ENCODE results near the gene TMBIM1. TPM values are rescaled to one million over a fixed set of nuclear protein-coding genes. Genes with fewer than 3 reads are reported as not detected.

TMBIM1 gene
- polyA plus RNA-seq, 1 of the 3 experiments (the other 2 are of a cell fraction) = 7.8 TPM

DNA sequence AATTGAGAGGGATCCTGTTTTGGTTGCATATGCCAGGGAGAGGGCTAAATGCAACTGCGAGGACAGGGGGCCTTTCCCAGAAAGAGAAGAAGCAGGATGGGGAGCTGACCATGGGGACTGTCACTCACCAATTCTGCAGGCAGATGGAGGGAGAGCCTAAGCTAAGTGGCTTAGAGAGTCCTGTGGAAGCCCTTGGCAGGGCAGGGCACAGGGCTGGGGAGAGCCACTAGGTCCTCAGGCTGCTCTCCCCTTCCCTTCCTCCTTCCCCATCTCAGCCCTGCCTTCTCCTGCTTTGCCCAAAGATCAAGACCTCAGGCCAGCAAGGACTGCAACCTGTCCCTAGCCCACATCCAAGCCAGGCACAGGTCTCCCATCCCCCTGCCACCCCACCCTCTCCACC is 40.0 kb upstream of the TMBIM1 start:
- 100% methylated on average over 1 of the region's 1 CpG for WGBS (ENCODE audit: low lambda C conversion rate)
- no peak overlapping the region for H3K4me2 ChIP-seq
- no peaks in the 10 kb centered on the region for H3F3A ChIP-seq (replicated peaks; ENCODE audit: insufficient read depth)
- H3K79me2 ChIP-seq (ENCODE audit: insufficient read depth) = no peaks in the 10 kb centered on the region
- H3K4me3 ChIP-seq (ENCODE audit: low read depth in 2 of 2, low read length in 1 of 2) = no peak overlapping the region
- H3K4me1 ChIP-seq (ENCODE audit: control insufficient read depth in 1 of 2, insufficient read depth in 2 of 2, low read depth in 1 of 2, low read length in 1 of 2) = peaks cover 0 to 2% of the 10 kb centered on the region in 2 experiments; a peak in 1 of 4 replicates
- no peaks in the 10 kb centered on the region for H3K9me3 ChIP-seq
- no peak for TF ChIP-seq GATA2 (CRISPR knock-in tag; IDR thresholded peaks at IDR 0.05)
- no peak for TF ChIP-seq SIN3A (IDR thresholded peaks at IDR 0.05; ENCODE audit: borderline replicate concordance, low read depth, low read length)
- TF ChIP-seq RXRA (IDR thresholded peaks at IDR 0.05; ENCODE audit: borderline replicate concordance, low read depth) = no peak
- no peak for TF ChIP-seq EP300 (IDR thresholded peaks at IDR 0.05; ENCODE audit: borderline replicate concordance in 1 of 2, low read depth in 1 of 2, low read length in 1 of 2)
- no peak for TF ChIP-seq FOXJ3 (CRISPR knock-in tag; IDR thresholded peaks at IDR 0.05)
- TF ChIP-seq CHD2 (IDR thresholded peaks at IDR 0.05; ENCODE audit: low read length, partially characterized antibody) = no peak
- TF ChIP-seq MXI1 (IDR thresholded peaks at IDR 0.05; ENCODE audit: low read depth, low read length) = no peak
- TF ChIP-seq, protein P1, sequence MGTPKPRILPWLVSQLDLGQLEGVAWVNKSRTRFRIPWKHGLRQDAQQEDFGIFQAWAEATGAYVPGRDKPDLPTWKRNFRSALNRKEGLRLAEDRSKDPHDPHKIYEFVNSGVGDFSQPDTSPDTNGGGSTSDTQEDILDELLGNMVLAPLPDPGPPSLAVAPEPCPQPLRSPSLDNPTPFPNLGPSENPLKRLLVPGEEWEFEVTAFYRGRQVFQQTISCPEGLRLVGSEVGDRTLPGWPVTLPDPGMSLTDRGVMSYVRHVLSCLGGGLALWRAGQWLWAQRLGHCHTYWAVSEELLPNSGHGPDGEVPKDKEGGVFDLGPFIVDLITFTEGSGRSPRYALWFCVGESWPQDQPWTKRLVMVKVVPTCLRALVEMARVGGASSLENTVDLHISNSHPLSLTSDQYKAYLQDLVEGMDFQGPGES (IDR thresholded peaks at IDR 0.05; ENCODE audit: low read depth, low read length) = no peak
- TF ChIP-seq GABPA (IDR thresholded peaks at IDR 0.05; ENCODE audit: low read depth) = no peak
- TF ChIP-seq, protein P2, sequence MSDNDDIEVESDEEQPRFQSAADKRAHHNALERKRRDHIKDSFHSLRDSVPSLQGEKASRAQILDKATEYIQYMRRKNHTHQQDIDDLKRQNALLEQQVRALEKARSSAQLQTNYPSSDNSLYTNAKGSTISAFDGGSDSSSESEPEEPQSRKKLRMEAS (IDR thresholded peaks at IDR 0.05; ENCODE audit: low read depth) = no peak
- TF ChIP-seq FOSL2 (IDR thresholded peaks at IDR 0.05; ENCODE audit: borderline replicate concordance, low read depth) = no peak
- TF ChIP-seq TAF1 (IDR thresholded peaks at IDR 0.05; ENCODE audit: borderline replicate concordance, low read depth, low read length) = no peak
- H3K36me3 ChIP-seq (replicated peaks in 1 of 2; ENCODE audit: control insufficient read depth in 1 of 2, insufficient read depth in 2 of 2, low read length in 1 of 2) = no peaks in the 10 kb centered on the region
- no peaks in the 10 kb centered on the region for H4K20me1 ChIP-seq (ENCODE audit: insufficient read depth)
- no peaks in the 10 kb centered on the region for H3K9me2 ChIP-seq
- no peaks in the 10 kb centered on the region for H3K27me3 ChIP-seq (ENCODE audit: insufficient read depth)
- no peak overlapping the region for H3K27ac ChIP-seq (ENCODE audit: low read depth in 2 of 2, low read length in 1 of 2)
- DNase-seq = no peak
- no peak overlapping the region for H2AFZ ChIP-seq (ENCODE audit: low read depth)
- no peak overlapping the region for H3K9ac ChIP-seq
- POLR2A ChIA-PET = no interaction called here
- CTCF ChIA-PET = no interaction called here

DNA sequence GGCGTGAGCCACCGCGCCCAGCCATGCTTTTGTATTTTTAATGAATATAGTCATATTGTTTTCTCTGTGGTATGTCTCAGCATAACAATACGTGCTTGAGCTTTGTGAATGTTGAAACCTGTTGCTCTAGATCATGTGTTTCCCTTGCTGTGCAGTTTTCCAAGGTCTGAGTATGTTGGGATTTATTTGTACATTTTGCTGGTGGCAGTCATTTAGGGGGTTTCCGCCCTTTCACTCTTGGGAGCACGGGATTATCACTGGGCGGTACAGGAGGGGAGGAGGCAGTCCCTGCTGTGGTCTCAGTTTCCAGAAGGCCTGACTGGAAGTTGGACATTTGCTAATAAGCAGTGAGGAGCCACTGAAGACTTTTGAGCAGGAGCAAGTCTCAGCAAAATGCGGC is 39.4 kb upstream of the TMBIM1 start:
- 94% methylated on average over 7 of the region's 8 CpGs for WGBS (ENCODE audit: low lambda C conversion rate)
- Histone ChIP-seq H3K27me3 (ENCODE audit: insufficient read depth) (no peaks in the 10 kb centered on the region), H3K9me3 (no peaks in the 10 kb centered on the region), H3K4me2 (no peak overlapping the region), H3K4me3 (ENCODE audit: low read depth in 2 of 2, low read length in 1 of 2) (no peak overlapping the region), H3K27ac (ENCODE audit: low read depth in 2 of 2, low read length in 1 of 2) (no peak overlapping the region), H3K4me1 (ENCODE audit: control insufficient read depth in 1 of 2, insufficient read depth in 2 of 2, low read depth in 1 of 2, low read length in 1 of 2) (peaks cover 0 to 2% of the 10 kb centered on the region in 2 experiments; a peak in 1 of 4 replicates), H2AFZ (ENCODE audit: low read depth) (no peak overlapping the region), H3F3A (replicated peaks; ENCODE audit: insufficient read depth) (no peaks in the 10 kb centered on the region), H4K20me1 (ENCODE audit: insufficient read depth) (no peaks in the 10 kb centered on the region), H3K9me2 (no peaks in the 10 kb centered on the region), H3K79me2 (ENCODE audit: insufficient read depth) (no peaks in the 10 kb centered on the region), H3K9ac (no peak overlapping the region), H3K36me3 (replicated peaks in 1 of 2; ENCODE audit: control insufficient read depth in 1 of 2, insufficient read depth in 2 of 2, low read length in 1 of 2) (no peaks in the 10 kb centered on the region)
- CTCF ChIA-PET = interaction anchor here (1.1 kb wide), 1 partner anchor 316 kb away, joined by 3 read pairs; no protein-coding TSS in a partner anchor
- TF ChIP-seq RXRA (IDR thresholded peaks at IDR 0.05; ENCODE audit: borderline replicate concordance, low read depth) (no peak), MXI1 (IDR thresholded peaks at IDR 0.05; ENCODE audit: low read depth, low read length) (no peak), SMC3 (IDR thresholded peaks at IDR 0.05; ENCODE audit: low read depth, low read length) (no peak), FOXM1 (IDR thresholded peaks at IDR 0.05; ENCODE audit: low read depth) (no peak), MEF2A (IDR thresholded peaks at IDR 0.05; ENCODE audit: borderline replicate concordance, low read depth) (no peak), TAF1 (IDR thresholded peaks at IDR 0.05; ENCODE audit: borderline replicate concordance, low read depth, low read length) (no peak)
- TF ChIP-seq, protein P2 (IDR thresholded peaks at IDR 0.05; ENCODE audit: low read depth) = no peak
- TF ChIP-seq, protein P3, sequence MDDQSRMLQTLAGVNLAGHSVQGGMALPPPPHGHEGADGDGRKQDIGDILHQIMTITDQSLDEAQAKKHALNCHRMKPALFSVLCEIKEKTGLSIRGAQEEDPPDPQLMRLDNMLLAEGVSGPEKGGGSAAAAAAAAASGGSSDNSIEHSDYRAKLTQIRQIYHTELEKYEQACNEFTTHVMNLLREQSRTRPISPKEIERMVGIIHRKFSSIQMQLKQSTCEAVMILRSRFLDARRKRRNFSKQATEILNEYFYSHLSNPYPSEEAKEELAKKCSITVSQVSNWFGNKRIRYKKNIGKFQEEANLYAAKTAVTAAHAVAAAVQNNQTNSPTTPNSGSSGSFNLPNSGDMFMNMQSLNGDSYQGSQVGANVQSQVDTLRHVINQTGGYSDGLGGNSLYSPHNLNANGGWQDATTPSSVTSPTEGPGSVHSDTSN (IDR thresholded peaks at IDR 0.05) = no peak
- no peak for DNase-seq
- POLR2A ChIA-PET = no interaction called here
